CD1c-positive myeloid dendritic cell (primary cell): ENCODE results near the gene FAM219A.
"Not testable (repeated sequence)": the region's sequence is repeated elsewhere in the genome, so short reads cannot be mapped to it uniquely, and the experiment has no call there.

Experiments
- DNase-seq: peaks from one replicate; pipeline ENCODE4 v3.0.0-alpha.2; 2016; ENCODE audit errors: extremely low spot score

Gene FAM219A

GRCh38 chr9:34443976-34444375, 14.4 kb downstream of the FAM219A start:
- DNase-seq, result no peak

GRCh38 chr9:34443533-34443932, 14.8 kb downstream of the FAM219A start:
- no peak for DNase-seq

GRCh38 chr9:34442770-34443169, 15.6 kb downstream of the FAM219A start:
- DNase-seq, result no peak

- DNase-seq, result no peak
Observed at GRCh38 chr9:34440017-34440416, 18.4 kb downstream of the FAM219A start.

GRCh38 chr9:34438465-34438864, 19.9 kb downstream of the FAM219A start:
- DNase-seq, result not testable (repeated sequence)

GRCh38 chr9:34437926-34438307, 20.5 kb downstream of the FAM219A start:
- DNase-seq, result not testable (repeated sequence)

GRCh38 chr9:34437006-34437925, 21.1 kb downstream of the FAM219A start:
- peak; percentile 81 for DNase-seq

- no peak for DNase-seq
Observed at GRCh38 chr9:34431667-34432066, 26.7 kb downstream of the FAM219A start.

- DNase-seq, result peak; percentile 16
Observed at GRCh38 chr9:34430843-34431437, 27.4 kb downstream of the FAM219A start.

GRCh38 chr9:34428325-34428958, 29.9 kb downstream of the FAM219A start:
- DNase-seq, result no peak

- no peak for DNase-seq
Observed at GRCh38 chr9:34426347-34427074, 31.9 kb downstream of the FAM219A start.

- no peak for DNase-seq
Observed at GRCh38 chr9:34419716-34420504, 38.5 kb downstream of the FAM219A start.

- DNase-seq, result no peak
Observed at GRCh38 chr9:34417734-34418133, 40.6 kb downstream of the FAM219A start.

GRCh38 chr9:34413231-34413852, 45.0 kb downstream of the FAM219A start:
- peak; percentile 11 for DNase-seq

- DNase-seq, result no peak
Observed at GRCh38 chr9:34412336-34412735, 46.0 kb downstream of the FAM219A start.

GRCh38 chr9:34409154-34409553, 49.2 kb downstream of the FAM219A start:
- no peak for DNase-seq

- no peak for DNase-seq
Observed at GRCh38 chr9:34408173-34408572, 50.2 kb downstream of the FAM219A start.

- DNase-seq, result no peak
Observed at GRCh38 chr9:34406219-34406618, 52.2 kb downstream of the FAM219A start.

GRCh38 chr9:34405719-34406118, 52.7 kb downstream of the FAM219A start:
- no peak for DNase-seq

- peak; percentile 69 for DNase-seq
Observed at GRCh38 chr9:34403554-34404380, 54.6 kb downstream of the FAM219A start.
